Measurements from ENCODE around the gene ZNF439.

DNA sequence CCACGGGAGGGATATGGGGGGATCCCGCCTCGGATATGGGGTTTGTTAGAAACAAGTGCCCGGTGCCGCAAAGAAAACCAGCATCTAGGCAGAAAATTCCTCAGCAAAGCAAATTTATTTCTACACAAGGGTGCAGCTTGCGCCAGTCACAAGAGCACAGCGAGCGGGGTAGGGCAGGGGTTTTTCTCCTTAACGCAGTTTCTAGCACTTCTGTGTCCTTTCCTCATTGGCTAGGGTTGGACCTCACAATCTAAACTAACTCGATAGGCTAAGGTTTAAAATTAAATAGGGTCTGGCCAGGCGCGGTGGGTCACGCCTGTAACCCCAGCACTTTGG is 33.9 kb upstream of the ZNF439 start:
- TF ChIP-seq, protein P1, sequence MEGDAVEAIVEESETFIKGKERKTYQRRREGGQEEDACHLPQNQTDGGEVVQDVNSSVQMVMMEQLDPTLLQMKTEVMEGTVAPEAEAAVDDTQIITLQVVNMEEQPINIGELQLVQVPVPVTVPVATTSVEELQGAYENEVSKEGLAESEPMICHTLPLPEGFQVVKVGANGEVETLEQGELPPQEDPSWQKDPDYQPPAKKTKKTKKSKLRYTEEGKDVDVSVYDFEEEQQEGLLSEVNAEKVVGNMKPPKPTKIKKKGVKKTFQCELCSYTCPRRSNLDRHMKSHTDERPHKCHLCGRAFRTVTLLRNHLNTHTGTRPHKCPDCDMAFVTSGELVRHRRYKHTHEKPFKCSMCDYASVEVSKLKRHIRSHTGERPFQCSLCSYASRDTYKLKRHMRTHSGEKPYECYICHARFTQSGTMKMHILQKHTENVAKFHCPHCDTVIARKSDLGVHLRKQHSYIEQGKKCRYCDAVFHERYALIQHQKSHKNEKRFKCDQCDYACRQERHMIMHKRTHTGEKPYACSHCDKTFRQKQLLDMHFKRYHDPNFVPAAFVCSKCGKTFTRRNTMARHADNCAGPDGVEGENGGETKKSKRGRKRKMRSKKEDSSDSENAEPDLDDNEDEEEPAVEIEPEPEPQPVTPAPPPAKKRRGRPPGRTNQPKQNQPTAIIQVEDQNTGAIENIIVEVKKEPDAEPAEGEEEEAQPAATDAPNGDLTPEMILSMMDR (IDR thresholded peaks at IDR 0.05) = no peak
- no peak for TF ChIP-seq POLR2AphosphoS5 (IDR thresholded peaks at IDR 0.05; ENCODE audit: low read depth, low read length)

Data from Panc1 (cell line).